HG03196 (cell line): ENCODE measurements around the gene SLC27A4.

ENCODE experiments used
- ATAC-seq: cut with Tn5 transposase; IDR thresholded peaks from one replicate; pipeline ENCODE4 v1.9.1; 2021; ENCODE audit not compliant: unreplicated experiment

SLC27A4 gene

DNA sequence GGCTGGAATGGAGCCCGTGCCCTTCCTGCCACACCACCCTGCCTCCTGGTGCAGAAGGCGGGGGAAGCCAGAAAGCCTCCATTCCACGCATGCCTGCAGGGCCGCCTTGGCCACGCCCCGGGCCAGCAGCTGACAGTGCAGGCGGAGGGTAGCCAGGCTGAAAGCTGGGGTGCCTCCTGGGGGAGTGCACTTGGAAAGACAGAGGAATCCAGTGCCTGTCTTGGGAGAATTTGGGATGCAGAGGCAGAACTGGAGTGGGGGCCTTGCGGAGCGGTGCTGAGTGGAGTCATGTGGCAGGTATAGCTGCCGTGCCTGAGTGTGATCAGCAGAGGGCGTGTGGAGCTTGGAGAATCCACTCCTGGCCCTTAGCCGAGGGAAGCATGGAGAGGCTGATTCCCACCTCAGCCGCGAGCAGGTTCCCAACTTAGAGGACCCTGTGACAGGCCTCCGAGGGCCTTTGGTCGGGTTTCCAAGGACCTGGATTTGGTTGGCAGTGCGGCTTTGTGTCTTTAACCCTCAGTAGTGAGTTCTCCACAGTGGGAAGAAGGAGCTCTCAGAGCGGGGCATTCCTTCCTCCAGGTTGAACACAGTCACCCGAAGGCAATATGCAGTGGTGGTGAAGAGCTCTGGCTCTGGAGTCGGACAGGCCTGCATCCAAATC, 21.8 kb downstream of the SLC27A4 start:
- ATAC-seq: peak; percentile 63

GRCh38 chr9:128362774-128363173, 22.4 kb downstream of the SLC27A4 start:
- ATAC-seq: no peak

DNA sequence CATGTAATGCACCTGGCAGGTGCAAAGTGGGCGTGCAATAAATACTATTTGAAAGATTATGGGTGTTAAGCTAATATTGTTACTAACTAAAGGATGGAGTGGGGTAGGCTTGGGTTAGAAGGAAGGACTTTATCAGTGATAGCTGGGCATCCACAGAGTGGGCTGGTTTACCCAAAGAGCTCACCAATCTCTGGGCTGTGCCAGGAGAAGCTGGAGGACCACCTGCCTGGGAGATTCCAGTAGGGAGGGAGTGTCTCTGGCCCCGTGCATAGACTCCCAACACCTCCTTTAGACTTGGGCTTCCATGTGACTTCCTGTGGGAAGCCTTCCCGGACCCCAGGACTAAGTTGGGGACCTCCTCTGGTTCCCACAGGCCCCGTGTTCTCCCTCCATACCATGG, 25.2 kb downstream of the SLC27A4 start:
- ATAC-seq: no peak

- no peak for ATAC-seq
These were observed 28.8 kb downstream of the SLC27A4 start for GRCh38 chr9:128369024-128369706.

- ATAC-seq: no peak
These were observed 30.0 kb downstream of the SLC27A4 start for GRCh38 chr9:128370367-128370751.

- peak; percentile 82 for ATAC-seq
These were observed 30.7 kb downstream of the SLC27A4 start, which contains the start of gene URM1 for GRCh38 chr9:128370752-128371629. URM1 (plus strand) TSS chr9:128371374; CDS start chr9:128371381, 7 bp downstream.

- ATAC-seq: no peak
These were observed 31.3 kb downstream of the SLC27A4 start for GRCh38 chr9:128371630-128372117.

- no peak for ATAC-seq
These were observed 31.9 kb downstream of the SLC27A4 start for GRCh38 chr9:128372188-128372641.

- no peak for ATAC-seq
These were observed 32.5 kb downstream of the SLC27A4 start for GRCh38 chr9:128372784-128373183.

DNA sequence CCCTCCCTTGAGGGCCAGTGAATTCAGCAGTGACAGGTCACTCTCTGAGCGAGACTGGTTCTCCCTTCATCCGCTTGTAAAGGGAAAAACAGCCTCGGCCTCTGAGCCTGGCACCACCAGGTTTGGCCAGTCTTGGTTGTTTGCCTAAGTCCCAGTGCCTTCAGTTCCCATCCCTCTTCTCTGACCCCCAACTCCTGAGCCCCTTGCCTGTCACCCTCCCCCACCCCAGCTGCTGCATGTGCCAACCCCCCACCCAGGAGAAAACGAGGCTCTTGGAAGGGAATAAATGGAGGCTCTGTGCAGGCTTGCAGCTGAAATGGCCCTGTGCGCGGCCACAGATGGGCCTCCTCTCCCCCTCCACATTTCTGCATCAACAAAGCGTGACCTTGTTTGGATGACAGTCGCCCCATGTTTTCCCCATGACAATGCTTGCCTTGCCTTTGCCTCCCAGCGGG, 33.9 kb downstream of the SLC27A4 start:
- ATAC-seq: no peak

- no peak for ATAC-seq
These were observed 35.5 kb downstream of the SLC27A4 start for GRCh38 chr9:128375865-128376264.

GRCh38 chr9:128382261-128382660, 41.9 kb downstream of the SLC27A4 start:
- no peak for ATAC-seq

DNA sequence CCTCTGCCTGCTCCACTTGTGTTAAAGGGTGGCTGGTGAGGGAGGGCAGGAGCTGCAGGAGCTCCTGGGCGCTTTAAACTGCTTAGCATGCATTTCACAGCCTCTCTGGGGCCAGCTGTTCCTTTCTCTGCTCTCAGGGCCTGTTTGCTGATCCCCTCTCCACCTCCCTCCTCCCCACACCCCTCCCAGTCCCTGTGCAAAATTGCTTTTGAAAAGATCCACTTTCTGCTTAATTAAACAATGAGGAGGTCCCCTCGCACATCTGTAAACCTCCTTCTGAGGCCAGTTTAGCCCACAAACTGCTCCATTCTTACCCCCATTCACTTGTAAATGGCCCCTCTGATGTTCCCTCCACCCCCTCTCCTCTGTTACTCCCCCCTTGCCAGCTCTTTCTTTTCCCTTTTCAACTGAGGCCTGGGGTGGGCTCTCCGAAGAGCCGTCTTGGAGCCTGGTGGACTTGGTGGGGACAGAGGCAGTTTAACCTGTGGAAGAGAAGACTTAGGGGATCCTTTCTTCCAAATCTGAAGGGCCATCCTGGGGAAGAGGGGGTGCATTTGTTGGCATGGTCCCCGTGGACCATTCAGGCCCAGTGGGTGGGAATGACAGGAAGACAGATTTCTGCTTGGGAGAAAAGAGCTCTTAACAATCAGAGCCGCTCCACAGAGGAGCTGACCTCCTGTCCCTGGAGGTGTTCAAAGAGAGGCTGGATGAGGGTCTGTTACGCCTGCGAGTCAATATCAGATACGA, 42.9 kb downstream of the SLC27A4 start:
- no peak for ATAC-seq

DNA sequence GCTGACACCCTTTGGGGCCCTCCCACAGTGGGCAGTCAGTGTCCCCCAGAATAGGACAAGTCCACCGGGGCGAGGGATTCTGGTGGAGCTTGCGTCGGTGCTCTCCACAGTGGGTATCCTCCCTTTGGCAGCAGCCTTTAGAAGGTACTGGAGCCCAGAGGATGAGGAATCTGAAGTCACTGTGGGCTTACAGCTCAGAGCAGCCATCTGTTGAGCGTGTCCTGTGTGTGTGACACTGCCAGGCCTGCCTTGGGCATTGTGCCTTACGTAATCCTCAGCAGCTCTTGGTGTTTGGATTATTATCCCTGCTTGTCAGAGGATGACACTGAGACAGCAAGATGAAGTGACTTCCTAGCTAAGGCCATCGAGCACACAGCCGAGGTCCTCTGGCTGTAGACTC, 43.5 kb downstream of the SLC27A4 start:
- no peak for ATAC-seq

- no peak for ATAC-seq
These were observed 44.6 kb downstream of the SLC27A4 start for GRCh38 chr9:128384801-128385495.

- ATAC-seq: no peak
These were observed 45.5 kb downstream of the SLC27A4 start for GRCh38 chr9:128385496-128386460.

DNA sequence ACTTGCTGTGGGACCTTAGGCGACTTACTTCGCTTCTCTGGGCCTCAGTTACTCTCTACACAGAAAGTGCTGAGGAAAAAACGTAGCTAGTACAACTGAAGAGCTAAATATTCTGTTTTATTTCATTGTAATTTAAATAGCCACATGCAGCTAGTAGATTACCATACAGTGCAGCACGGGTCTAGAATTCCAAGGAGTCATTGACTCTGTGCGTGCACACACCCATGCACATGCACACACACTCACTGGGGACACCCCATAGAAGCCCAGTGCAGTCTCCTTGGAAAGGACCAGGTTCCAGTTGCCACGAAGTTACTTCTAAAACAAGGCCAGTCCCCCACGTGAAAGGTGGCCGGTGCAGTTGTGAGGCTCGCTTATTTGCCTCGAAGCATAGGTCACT, 47.8 kb downstream of the SLC27A4 start:
- ATAC-seq: no peak

DNA sequence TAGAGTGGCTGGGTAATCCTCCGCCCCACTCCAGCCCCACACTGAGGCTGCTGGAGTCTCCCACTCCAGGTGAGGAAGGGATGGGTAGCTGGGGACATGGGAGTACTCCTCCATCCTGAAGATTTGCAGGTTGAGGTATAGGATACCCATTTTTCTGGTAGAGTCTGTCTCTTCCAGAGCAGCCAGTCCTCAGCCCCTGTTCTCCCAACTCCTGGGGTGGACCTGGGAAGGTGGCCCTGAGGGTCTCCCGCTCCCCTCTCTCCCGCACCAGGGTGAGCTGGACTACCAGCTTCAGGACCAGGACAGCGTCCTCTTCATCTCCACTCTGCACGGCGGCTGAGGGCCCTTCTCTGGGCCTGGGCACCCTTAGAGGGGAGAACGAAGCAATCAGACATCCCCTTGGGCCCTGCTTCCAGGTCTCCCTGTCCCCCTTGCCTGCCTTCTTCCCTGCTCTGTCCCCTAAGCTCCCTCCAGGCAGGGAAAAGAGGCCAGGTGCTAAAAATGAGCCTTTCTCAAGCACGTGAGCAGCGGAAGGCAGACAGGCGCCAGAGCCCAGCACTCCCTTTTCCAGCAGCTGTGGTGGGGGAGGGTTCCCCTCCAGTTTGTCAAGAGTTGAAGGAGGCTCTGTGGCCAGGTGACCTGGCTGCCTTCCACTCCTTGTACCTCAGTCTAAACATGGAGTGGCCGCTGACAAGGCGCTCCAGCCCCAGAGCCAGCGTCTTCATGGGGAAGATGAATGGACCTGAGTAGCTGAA, 49.2 kb downstream of the SLC27A4 start:
- no peak for ATAC-seq
